ENCODE measurements around the gene HMGN1.
A peak's percentile ranks its signal among the peaks of the same experiment; 100 is the strongest.

The HMGN1 gene

DNA sequence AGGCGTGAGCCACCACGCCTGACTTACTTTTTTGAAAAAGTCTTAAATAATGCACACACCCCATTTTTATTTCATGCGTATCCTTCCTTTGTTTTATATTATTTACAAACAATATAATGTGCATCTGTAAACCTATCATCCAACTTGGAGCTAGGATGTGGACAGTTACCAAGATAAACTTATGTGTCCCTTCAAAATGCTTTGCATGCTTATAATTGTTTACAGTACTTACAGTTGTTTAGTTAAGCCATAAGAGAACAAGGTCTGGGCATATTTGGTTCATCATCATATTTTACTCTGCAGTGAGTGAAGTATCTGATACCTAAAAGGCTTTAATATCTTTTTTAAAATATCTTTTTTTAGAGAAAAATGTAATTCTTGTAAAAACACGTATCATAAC is 16.1 kb upstream of the HMGN1 start:
- TF ChIP-seq, protein P1, sequence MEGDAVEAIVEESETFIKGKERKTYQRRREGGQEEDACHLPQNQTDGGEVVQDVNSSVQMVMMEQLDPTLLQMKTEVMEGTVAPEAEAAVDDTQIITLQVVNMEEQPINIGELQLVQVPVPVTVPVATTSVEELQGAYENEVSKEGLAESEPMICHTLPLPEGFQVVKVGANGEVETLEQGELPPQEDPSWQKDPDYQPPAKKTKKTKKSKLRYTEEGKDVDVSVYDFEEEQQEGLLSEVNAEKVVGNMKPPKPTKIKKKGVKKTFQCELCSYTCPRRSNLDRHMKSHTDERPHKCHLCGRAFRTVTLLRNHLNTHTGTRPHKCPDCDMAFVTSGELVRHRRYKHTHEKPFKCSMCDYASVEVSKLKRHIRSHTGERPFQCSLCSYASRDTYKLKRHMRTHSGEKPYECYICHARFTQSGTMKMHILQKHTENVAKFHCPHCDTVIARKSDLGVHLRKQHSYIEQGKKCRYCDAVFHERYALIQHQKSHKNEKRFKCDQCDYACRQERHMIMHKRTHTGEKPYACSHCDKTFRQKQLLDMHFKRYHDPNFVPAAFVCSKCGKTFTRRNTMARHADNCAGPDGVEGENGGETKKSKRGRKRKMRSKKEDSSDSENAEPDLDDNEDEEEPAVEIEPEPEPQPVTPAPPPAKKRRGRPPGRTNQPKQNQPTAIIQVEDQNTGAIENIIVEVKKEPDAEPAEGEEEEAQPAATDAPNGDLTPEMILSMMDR (conservative IDR thresholded peaks at IDR 0.05): no peak
- H3K27ac ChIP-seq: peak overlapping the region; percentile 25

DNA sequence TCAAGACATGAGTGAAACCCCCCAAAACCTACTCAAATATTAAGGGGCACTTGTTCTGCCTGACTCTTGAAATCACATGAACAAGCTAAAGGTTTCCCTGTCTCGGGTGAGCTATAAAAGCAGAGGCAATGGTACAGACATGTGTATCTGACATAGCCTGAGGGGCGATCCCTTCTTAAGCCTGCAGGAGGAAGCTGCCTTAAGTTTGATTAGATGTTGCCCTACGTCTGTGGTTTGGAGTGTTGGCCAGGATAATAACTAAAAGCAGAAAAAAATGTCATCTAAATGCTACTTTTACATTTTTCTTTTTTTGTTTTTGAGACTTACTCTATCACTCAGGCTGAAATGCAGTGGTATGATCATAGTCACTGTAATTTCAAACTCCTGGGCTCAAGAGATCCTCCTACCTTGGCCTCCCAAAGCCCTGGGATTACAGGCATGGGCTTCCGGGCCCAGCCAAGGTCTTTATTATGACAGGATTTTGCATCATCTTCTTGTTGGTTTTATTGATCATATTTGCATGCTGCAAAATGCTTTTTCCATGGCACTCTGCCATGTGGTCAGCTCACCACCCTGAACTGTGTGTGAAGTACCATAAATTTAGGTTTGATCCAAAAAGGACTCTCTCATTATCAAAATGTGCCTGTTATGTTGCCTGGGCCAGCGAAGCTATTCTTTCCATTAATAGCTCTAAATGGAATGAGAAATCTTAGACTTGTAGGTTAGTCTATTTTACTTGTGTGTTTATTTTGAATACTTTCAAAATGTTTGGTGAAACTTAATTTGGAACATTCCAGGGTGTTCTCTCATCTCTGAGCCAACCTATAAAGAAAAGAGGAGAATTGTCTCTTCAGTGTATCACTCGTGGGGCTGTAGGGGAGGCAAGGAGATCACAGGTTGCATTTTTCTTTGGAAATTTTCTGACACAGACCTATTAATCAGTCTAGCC is 15.0 kb upstream of the HMGN1 start:
- TF ChIP-seq, protein P1 (conservative IDR thresholded peaks at IDR 0.05): no peak
- peak overlapping the region; percentile 25 for H3K27ac ChIP-seq

DNA sequence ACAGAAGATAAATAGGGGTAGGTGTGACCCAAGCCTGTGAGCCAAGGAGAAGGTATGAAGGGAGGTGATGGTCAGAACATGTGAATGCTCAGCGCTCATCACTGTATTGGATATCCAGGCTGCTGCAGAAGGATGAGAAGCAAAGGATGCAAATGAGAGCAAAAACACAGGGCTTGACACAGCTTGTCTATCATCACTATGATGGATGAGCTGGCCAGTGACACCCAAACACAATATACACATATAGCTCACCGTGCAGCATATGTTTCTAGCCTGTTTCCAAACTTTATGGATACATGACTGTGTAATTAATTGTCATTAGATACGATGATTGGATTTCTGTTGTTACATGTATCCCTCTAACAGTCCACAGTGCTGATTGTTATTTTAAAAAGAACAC is 13.8 kb upstream of the HMGN1 start:
- H3K27ac ChIP-seq: no peak overlapping the region
- TF ChIP-seq, protein P1 (conservative IDR thresholded peaks at IDR 0.05): no peak

DNA sequence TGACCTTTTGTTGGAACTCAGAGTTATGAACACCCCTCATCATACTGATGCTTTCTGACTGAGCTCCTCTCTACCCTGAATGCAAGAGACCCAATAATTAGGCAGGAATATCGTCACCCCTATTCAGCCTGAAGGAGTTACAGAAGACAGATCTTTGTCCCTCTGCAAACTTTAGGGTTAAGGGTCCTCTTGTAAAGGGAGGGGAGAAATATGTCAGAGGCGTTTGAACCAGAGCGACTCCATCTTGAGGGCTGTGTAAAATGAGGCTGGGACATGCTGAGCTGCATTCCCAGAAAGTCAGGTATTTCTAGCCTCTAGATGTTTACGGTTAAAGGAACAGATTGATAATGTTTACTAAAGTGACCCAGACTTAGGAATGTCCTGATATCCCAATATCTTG is 10.5 kb upstream of the HMGN1 start:
- TF ChIP-seq, protein P1 (conservative IDR thresholded peaks at IDR 0.05): no peak
- H3K27ac ChIP-seq: no peak overlapping the region

DNA sequence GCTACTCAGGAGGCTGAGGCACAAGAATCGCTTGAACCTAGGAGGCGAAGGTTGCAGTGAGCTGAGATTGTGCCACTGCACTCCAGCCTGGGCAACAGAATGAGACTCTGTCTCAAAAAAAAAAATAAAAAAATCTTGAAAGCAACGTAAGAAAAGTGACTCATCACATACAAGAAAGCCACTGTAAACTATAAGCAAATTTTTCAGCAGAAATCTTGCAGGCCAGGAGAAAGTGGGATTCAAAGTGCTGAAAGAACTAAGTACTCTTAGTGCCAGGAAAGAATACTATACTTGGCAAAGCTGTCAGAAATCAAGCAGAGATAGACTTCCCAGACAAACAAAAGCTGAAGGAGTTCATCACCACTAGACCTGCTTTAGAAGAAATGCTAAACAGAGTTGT is 4.4 kb upstream of the HMGN1 start:
- no peak overlapping the region for H3K27ac ChIP-seq
- TF ChIP-seq, protein P1 (conservative IDR thresholded peaks at IDR 0.05): no peak

DNA sequence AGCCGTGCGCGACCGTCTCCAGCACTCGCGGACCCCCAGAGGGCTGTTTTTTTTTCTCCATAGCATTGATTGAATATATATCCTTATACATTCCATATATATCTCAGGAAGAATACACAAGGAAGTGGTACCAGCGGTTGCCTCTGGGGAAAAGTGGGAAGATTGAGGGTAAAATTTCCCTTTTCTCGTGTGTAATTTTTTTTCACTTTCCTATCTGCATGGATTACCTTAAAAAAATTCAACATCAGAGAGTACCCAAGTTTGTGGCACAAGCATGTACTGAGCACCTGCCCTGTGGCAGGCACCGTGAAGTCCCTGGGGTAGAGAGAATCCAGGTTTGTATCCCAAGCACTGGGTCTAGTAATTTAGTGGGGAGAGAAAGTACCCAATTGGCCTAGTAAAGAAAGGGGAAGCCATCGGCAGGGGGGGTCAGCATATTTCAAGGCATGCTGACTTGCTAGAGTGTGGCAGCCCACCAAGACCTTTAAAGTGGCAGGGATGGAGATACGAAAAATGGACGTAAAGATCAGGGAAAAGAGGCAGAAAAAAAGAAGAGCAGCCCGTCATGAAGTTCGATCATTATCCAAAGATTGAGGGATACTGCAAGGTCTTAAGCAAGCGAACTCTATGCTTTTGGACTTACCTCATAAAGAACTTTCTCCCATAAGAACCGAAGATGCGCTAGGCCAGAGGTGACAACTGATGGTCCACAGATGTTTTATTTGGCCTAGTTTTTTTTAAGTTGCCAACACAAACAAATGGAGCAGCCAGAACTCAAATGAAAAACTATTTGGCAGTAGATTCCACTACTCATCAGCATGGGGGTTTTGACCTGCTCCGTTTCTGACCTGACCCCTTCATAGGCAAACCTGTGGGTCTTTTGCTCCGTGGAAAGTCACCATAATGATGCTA is 1.5 kb upstream of the HMGN1 start:
- peak overlapping the region; percentile 99 for H3K27ac ChIP-seq
- TF ChIP-seq, protein P1 (conservative IDR thresholded peaks at IDR 0.05): no peak
